Peyer's patch (tissue), 4 donors: Measurements from ENCODE around the gene LITAF. TPM values are rescaled to one million over a fixed set of nuclear protein-coding genes. Genes with fewer than 3 reads are reported as not detected.
A peak's percentile ranks its signal among the peaks of the same experiment; 100 is the strongest.

Experiments
- DNase-seq, 3 donors: peaks; one replicate each; pipeline ENCODE4 v3.0.0-alpha.2; 2017 to 2019
- H3K27ac ChIP-seq, 4 donors: fragments of 200-600 bp; sonication (generic); one replicate each; pipeline ENCODE4 v1.5.1; 2016 to 2019
- H3K27me3 ChIP-seq, 2 donors: fragments of 200-600 bp; sonication (generic); one replicate each; pipeline ENCODE4 v1.5.1; 2019
- H3K36me3 ChIP-seq, 3 donors: fragments of 200-600 bp; sonication (generic); one replicate each; pipeline ENCODE4 v1.5.1; 2016 to 2019
- H3K4me1 ChIP-seq, 4 donors: fragments of 200-600 bp; sonication (generic); one replicate each; pipeline ENCODE4 v1.5.1; 2016 to 2019
- H3K4me3 ChIP-seq, 4 donors: fragments of 200-600 bp; sonication (generic); 1 replicate in 3 of 4; 2 replicates in 1 of 4; pipeline ENCODE4 v1.5.1; 2016 to 2019; ENCODE audit warnings: mild to moderate bottlenecking in 1 of 4
- H3K9me3 ChIP-seq, 4 donors: fragments of 200-600 bp; sonication (generic); one replicate each; pipeline ENCODE4 v1.5.1; 2016 to 2019; ENCODE audit warnings: mild to moderate bottlenecking in 1 of 4
- POLR2A ChIP-seq, 2 donors: fragments of 450-650 bp; IDR thresholded peaks; one replicate each; pipeline ENCODE4 v1.5.1; 2017; ENCODE audit warnings: antibody characterized with exemption in 2 of 2, mild to moderate bottlenecking in 2 of 2, moderate library complexity in 2 of 2
- total RNA-seq, 4 donors: library from RNA; depleted of rRNA; stranded (reverse); fragments of >200 nt; gene quantifications; one replicate each; pipeline ENCODE4 v1.1.0, GENCODE V29; 2016
- TF ChIP-seq, protein P1 (sequence below), 6 experiments: fragments of 450-650 bp in 4 of 6; fragments of 200-600 bp in 2 of 6; sonication (generic) in 1 of 6; IDR thresholded peaks; one replicate each; pipeline ENCODE4 v1.5.1; 2017 to 2019; ENCODE audit warnings: antibody characterized with exemption in 6 of 6, mild to moderate bottlenecking in 3 of 6, moderate library complexity in 1 of 6

The LITAF gene
- total RNA-seq, 4 donors from 2014 or later, result 20.1 to 56.9 (median 32.3) TPM

DNA sequence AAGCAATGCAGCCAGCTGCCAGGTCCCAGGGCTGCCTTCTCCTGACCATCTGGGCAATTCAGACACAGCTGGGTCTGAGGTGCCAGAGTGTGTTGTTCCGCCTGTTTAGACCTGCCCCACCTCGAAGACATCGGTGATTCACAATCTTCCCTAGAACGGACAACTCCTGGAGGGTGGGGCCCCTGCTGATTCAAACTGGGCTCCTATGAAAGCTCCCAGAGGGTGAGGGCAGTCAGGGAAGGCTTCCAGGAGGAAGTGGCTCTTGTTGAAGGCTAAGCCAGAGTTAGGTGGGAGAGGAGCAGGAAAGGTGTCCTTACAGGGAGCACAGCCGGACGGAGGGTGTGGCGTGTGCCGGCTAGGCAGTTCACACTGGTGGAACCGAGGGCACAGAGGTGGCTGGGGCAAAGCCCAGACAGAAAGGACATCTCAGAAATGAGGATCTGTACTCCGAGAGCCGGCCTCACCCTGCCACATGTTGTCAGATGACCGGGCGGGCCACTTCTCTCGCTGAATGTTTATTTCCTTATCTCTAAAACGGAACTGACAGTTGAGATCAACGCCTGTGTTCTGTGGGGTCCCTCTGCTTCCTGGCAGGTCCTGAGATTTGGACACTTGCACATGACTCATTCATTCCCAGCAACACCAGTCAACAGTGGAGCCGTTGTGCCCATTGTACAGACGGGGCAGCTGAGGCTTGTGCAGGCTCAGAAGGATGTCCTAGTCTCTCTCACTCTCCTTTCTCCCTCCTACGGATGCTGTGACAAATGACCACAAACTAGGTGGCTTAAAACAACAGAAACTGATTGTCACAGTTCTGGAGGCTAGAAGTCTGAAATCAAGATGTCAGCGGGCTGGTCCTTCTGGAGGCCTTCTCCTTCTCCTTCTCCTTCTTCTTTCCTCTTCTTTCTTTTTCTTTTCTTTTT, 26.9 kb upstream of the LITAF start:
- H3K27ac ChIP-seq, result peak overlapping the region; percentile 44 to 81 (median 64)
- peaks cover 0 to 19% (median 3%) of the 10 kb centered on the region in 4 donors for H3K4me1 ChIP-seq

DNA sequence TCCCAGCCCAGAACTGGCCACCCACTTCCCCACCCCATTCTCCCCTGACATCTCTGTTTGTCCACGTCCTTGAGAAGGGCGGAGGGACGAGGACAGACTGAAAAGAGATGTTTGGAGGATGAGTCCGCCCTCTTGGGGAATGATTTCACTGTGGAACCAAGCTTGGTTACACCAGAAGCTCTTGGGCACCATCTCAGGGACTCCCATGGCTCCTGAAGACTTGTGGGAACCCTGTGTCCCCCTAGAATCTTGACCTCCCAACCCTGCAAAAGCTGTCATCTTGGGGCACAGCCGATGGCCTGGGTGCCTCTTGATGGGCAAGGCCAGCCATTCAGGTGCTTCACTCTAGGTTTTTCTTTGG, 25.9 kb upstream of the LITAF start:
- Histone ChIP-seq H3K27me3 (no peaks in the 10 kb centered on the region), H3K9me3 (no peaks in the 10 kb centered on the region), H3K27ac (peak overlapping the region in 3 of 4 donors; percentile 44 to 81 (median 70)), H3K4me3 (no peak overlapping the region), H3K36me3 (no peaks in the 10 kb centered on the region), H3K4me1 (peaks cover 0 to 19% (median 3%) of the 10 kb centered on the region in 4 donors)
- TF ChIP-seq, protein P1, sequence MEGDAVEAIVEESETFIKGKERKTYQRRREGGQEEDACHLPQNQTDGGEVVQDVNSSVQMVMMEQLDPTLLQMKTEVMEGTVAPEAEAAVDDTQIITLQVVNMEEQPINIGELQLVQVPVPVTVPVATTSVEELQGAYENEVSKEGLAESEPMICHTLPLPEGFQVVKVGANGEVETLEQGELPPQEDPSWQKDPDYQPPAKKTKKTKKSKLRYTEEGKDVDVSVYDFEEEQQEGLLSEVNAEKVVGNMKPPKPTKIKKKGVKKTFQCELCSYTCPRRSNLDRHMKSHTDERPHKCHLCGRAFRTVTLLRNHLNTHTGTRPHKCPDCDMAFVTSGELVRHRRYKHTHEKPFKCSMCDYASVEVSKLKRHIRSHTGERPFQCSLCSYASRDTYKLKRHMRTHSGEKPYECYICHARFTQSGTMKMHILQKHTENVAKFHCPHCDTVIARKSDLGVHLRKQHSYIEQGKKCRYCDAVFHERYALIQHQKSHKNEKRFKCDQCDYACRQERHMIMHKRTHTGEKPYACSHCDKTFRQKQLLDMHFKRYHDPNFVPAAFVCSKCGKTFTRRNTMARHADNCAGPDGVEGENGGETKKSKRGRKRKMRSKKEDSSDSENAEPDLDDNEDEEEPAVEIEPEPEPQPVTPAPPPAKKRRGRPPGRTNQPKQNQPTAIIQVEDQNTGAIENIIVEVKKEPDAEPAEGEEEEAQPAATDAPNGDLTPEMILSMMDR (IDR thresholded peaks at IDR 0.05), result no peak
- TF ChIP-seq POLR2A (IDR thresholded peaks at IDR 0.05), result no peak
- DNase-seq, result no peak

More for the DNA sequence above, 26.9 kb upstream of the LITAF start:
- peak; percentile 74 to 89 (median 78) for DNase-seq
- TF ChIP-seq, protein P1 (IDR thresholded peaks at IDR 0.05), result no peak
- no peak for TF ChIP-seq POLR2A (IDR thresholded peaks at IDR 0.05)
- Histone ChIP-seq H3K9me3 (no peaks in the 10 kb centered on the region), H3K4me3 (no peak overlapping the region), H3K27me3 (no peaks in the 10 kb centered on the region), H3K36me3 (no peaks in the 10 kb centered on the region)

DNA sequence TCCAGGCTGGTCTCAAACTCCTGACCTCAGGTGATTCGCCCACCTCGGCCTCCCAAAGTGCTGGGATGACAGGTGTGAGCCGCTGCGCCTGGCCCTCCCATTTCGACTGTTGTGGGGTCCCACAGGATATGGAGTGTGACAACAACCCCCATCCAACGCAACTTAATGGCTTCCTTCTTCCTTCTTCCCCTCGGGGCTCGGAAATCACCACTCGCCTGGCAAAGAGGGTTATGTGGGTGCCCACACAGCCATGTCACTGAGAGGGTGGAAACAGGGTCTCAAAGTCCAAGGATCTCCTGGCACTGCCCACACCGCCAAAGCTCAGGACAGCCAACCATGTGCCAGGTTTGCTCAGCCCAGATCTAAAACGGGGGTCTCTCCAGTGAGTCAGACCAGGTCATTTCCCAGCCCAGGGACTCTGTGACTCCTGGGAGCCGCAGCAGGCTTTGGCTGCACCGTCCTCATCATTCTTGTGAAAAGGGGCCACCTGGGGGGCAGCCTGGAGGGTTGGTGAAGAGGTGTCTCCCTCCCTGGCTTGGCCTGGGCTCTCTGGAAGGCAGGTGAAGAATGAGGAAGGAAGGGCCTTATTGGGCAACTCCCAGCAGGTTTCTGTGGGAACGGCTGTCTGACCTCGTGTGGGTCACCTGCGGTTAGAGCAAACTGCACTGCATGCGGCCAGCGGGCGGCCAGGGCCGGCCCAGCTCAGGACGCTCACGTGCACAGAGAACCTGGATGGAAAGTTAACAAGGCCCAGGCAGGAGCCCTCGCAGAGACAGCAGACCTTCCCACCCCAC, 25.3 kb upstream of the LITAF start:
- H3K4me1 ChIP-seq, result peaks cover 0 to 19% (median 3%) of the 10 kb centered on the region in 4 donors
- no peaks in the 10 kb centered on the region for H3K36me3 ChIP-seq
- peak overlapping the region; percentile 7 to 81 (median 57) for H3K27ac ChIP-seq
- TF ChIP-seq, protein P1 (IDR thresholded peaks at IDR 0.05), result no peak
- no peak for TF ChIP-seq POLR2A (IDR thresholded peaks at IDR 0.05)
- H3K9me3 ChIP-seq, result no peaks in the 10 kb centered on the region
- H3K27me3 ChIP-seq, result no peaks in the 10 kb centered on the region
- H3K4me3 ChIP-seq, result no peak overlapping the region
- peak; percentile 40 to 78 (median 68) for DNase-seq

DNA sequence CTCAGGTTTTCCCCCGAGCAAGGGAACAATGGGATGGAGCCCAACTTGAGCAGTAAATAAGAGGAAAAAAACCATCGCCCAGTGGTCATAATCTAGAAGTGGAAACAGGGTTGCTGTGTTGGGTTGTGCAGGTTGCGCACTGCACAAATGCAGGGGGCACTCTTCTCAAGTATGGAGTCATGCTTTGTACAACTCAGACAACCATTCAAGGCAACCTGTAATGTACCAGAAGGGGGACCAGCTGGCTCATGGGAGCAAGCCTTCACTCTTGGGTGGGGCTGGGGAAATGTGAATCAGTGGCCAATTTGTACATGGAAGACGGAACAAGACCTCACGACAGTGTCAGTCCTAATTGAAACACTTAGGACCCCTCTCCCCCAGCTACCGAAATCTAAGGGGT, 23.9 kb upstream of the LITAF start:
- H3K36me3 ChIP-seq, result no peaks in the 10 kb centered on the region
- DNase-seq, result no peak
- H3K4me3 ChIP-seq, result no peak overlapping the region
- TF ChIP-seq, protein P1 (IDR thresholded peaks at IDR 0.05), result no peak
- TF ChIP-seq POLR2A (IDR thresholded peaks at IDR 0.05), result no peak
- H3K4me1 ChIP-seq, result peaks cover 0 to 19% (median 3%) of the 10 kb centered on the region in 4 donors
- no peak overlapping the region for H3K27ac ChIP-seq
- H3K27me3 ChIP-seq, result no peaks in the 10 kb centered on the region
- no peaks in the 10 kb centered on the region for H3K9me3 ChIP-seq

DNA sequence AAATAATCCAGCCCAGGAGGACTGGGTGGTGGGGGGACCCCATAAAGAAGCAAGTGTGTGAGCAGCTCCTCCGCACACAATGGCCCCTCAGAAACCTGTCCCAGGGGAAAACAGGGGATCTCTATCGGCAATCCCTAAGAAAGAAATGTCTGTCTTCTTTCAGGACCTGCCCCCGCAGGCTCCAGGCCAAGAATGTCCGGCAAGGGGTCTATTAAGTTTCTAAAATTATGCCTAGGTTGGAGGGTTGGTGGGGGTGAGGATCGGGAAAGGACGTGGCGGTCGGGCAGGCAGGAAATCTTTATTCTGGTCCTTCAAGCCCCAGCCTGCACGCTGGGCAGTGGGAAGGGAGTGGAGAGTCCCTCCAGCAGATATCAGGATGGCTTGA, 23.4 kb upstream of the LITAF start:
- H3K4me1 ChIP-seq, result peaks cover 0 to 22% (median 3%) of the 10 kb centered on the region in 4 donors
- no peak overlapping the region for H3K27ac ChIP-seq
- no peaks in the 10 kb centered on the region for H3K9me3 ChIP-seq
- TF ChIP-seq, protein P1 (IDR thresholded peaks at IDR 0.05), result no peak
- no peak for TF ChIP-seq POLR2A (IDR thresholded peaks at IDR 0.05)
- no peaks in the 10 kb centered on the region for H3K27me3 ChIP-seq
- H3K4me3 ChIP-seq, result no peak overlapping the region
- H3K36me3 ChIP-seq, result no peaks in the 10 kb centered on the region
- no peak for DNase-seq
